Activated T-cell treated with anti-CD3 and anti-CD28 coated beads for 24 hours (primary cell): Measurements from ENCODE around the gene MYL6B.
"Not testable (repeated sequence)": the region's sequence is repeated elsewhere in the genome, so short reads cannot be mapped to it uniquely, and the experiment has no call there.

Experiments used
- DNase-seq: peaks from one replicate; pipeline ENCODE4 v3.0.0-alpha.2; 2020; ENCODE audit warnings: low read depth

Gene MYL6B

DNA sequence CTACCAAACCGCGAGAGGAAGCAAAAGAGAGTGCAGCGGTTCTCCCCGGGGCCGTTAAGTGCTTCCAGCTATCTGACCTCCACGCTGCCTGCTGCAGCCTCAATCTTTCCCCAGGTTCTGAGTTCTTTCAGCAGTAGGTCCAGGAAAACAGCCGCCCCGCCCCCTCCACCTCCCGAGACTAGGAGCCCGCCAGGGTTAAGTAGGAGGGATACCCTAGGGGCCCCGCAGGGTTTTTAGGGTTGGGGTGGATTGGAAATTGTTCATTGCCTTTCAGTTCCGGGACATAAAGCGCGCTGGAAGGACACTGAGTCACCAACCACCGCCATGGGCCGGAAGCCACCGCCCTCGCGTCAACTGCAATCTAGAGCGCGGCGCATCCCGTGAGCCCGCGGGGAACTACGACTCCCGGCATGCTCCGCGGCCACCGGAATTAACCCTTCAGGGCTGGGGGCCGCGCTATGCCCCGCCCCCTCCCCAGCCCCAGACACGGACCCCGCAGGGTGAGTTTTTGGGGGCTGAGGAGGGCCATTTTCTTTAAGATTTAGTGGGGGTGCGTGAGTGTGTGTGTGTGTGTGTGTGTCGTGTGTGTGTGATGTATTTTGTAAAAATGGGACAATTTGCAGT is at the start of gene MYL6B:
TSS of gene MYL6B (plus strand) at position 456 of the 624 bp plus-strand sequence. CDS start 1,332 bp downstream, outside the sequence.
- peak; percentile 91 for DNase-seq

DNA sequence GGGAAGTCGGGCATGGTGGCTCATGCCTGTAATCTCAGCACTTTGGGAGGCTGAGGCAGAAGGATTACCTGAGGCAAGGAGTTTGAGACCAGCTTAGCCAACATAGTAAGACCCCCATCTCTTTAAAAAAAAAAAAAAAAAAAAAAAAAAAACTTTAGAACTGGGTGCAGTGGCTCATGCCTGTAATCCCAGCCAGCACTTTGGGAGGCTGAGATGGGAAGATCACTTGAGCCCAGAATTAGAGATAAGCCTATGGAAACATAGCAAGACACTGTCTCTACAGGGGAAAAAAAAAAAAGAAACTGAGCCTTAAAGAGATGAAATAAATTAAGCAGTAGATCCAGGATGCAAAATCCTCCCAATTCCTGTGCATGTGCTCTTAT is 49.7 kb upstream of the MYL6B start:
- DNase-seq: no peak

DNA sequence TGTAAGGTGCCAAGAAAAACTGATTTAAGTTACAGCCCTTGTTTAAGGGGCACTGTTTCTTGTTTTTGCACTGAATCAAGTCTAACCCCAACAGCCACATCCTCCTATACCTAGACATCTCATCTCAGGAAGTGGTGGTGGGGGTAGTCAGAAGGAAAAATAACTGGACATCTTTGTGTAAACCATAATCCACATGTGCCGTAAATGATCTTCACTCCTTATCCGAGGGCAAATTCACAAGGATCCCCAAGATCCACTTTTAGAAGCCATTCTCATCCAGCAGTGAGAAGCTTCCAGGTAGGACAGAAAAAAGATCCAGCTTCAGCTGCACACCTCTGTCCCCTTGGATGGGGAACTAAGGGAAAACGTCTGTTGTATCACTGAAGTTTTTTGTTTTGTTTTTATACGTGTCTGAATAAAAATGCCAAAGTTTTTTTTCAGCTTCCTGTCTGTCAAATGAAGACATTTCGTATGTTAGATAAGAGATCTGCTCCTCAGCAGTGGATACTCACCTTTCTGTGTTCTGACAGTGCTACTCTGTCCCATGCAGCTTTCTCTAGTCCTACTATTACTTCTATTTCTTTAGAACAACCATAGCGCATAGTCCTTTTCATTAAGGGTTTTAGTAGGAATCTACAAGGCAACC is 49.2 kb upstream of the MYL6B start:
- no peak for DNase-seq

- no peak for DNase-seq
Observed at GRCh38 chr12:56103823-56104108, 48.6 kb upstream of the MYL6B start.

GRCh38 chr12:56104109-56104814 is 48.1 kb upstream of the MYL6B start, which contains the start of gene PA2G4:
Gene PA2G4, plus strand, starts transcription at chr12:56104559. Its CDS starts 179 bp downstream, at chr12:56104738.
- peak; percentile 96 for DNase-seq

DNA sequence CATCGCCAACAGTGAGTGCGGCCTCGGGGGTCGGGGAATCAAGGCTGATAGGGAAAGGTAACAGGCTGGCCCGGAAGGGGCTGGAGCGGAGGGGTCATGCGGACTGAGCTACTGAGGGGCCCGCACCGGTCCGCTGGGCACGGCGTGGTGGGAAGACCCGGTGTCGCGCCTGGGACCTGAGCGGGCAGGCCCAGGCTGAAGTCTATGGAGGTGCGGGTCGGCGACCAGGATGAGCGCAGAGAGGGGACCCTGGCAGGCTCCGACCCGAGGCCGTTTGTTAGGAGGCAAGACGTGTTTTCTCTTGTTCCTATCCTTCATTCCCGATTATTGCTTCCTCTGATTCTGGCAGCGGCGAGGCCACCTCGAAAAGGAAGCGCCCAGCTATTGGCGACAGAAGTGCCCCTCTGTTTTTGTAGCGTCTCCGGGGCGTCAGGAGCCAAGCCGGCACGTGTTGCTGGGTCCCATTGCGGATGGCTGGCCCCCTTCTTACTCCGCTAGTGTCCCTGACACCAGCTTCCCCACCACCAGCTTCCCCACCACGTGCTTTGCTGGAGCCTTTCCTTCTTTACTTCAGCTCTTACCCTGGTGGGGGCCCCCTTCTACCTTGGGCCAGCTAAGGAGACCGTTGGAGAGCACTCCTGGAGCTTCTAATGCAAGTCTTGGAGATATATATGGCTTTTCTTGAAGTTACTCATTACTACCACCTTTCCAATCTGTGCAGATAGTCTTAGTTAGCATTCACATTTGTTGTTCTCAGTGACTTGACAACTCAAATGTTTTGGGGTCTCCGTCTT is 47.4 kb upstream of the MYL6B start:
- DNase-seq: no peak

- no peak for DNase-seq
Observed at GRCh38 chr12:56105609-56105902, 46.8 kb upstream of the MYL6B start.

DNA sequence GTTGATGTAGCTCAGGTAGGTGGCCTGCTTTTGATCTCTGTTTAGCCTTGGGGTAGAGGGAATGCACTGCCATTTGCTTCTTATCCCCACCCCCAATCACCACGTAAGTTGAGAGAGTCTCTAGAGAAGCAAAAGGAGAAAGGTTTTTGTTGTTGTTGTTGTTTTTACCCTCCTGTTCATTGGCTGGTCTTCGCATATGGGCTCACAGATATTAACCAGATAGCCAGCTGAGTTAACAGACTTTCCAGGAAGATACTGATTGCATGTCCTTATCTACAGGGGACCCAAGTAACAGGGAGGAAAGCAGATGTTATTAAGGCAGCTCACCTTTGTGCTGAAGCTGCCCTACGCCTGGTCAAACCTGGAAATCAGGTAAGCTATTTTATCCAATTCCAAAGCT is 45.1 kb upstream of the MYL6B start:
- no peak for DNase-seq

- DNase-seq: no peak
Observed at GRCh38 chr12:56110571-56110970, 41.8 kb upstream of the MYL6B start.

DNA sequence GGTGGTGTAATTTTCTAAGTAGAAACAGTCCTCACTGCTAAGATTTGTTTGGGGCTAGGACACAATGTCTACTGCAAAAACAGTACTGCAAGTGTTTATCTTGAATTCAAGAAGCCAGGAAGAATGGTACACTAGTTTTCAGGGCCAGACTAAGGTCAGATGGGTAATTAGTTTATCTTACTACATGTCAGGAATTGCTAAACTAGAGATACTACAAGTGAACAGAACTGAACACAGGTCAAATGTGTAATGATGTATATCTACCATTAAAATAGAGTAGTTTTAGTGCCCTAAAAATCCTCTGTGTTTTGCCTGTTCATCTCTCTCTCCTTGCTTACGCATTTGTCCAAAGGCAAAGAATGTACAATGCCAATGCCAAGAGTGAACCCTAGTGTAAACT is 38.3 kb upstream of the MYL6B start:
- DNase-seq: no peak

DNA sequence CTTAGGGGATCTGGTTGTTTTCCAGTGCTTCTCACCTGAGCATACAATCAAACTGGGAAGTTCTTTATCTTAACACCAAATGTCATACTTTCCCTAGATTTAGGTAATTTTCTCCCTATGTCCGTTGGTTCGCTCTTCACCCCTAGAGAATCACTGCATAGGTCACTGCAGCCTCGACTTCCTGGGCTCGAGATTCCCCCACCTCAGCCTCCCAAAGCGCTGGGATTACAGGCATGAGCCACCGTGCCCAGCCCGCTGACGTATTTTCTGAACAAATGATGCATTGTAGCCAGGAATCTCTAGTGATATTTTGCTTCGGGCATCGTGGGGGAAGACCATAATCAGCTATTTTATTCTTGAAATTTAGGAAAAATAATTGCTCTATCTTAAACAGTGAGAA is 37.1 kb upstream of the MYL6B start:
- no peak for DNase-seq

GRCh38 chr12:56116267-56117081 is 35.9 kb upstream of the MYL6B start, which contains the start of gene RPL41:
Gene RPL41, plus strand, starts transcription at chr12:56116633.
- DNase-seq: peak; percentile 93

- DNase-seq: not testable (repeated sequence)
Observed at GRCh38 chr12:56117082-56117706, 35.2 kb upstream of the MYL6B start.

DNA sequence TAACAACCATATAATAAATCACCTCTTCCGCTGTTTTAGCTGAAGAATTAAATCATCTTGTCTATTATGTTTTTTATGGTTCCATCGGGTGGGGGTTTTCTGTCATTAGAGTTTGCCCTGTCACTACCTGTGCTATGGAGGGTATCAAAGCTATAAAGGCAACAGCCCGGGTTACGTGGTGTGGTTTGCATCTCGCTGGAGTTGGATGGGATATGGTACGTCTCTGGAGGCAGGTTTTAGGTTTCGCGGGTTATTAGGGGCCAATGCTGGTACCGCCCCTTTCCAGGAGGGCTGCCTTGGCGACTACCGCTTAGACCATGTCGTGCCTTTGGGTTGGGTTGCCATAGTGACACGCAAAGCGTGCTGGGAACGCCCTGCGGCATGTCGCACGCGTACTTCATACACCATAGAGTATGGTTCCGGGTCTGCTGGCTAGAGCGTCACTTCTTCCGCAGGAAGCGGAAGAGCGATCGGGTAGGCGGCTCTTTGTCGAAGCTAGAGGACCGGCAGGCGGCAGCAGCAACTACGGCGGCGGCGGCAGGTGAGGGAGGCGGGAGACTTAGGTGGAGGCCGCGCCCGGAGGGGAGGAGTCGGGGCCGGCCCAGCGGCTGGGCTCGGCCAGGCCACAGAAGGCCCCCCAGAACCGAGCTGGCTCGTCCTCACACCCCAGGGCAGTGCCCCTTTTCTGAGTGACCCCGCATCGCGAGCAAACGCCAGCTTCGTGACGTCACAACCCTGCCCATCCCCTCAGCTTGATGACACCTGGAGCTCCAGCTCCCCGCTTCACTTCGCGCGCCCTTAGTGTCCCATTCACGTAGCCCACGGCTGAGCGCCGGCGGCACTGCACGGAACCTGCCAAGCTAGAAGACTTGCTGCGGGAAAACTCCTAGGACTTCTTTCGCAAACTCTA is 34.4 kb upstream of the MYL6B start, which contains the start of gene ZC3H10:
TSS of gene ZC3H10 (plus strand) at position 489 of the 910 bp plus-strand sequence. CDS start 2,297 bp downstream, outside the sequence.
- DNase-seq: peak; percentile 99

DNA sequence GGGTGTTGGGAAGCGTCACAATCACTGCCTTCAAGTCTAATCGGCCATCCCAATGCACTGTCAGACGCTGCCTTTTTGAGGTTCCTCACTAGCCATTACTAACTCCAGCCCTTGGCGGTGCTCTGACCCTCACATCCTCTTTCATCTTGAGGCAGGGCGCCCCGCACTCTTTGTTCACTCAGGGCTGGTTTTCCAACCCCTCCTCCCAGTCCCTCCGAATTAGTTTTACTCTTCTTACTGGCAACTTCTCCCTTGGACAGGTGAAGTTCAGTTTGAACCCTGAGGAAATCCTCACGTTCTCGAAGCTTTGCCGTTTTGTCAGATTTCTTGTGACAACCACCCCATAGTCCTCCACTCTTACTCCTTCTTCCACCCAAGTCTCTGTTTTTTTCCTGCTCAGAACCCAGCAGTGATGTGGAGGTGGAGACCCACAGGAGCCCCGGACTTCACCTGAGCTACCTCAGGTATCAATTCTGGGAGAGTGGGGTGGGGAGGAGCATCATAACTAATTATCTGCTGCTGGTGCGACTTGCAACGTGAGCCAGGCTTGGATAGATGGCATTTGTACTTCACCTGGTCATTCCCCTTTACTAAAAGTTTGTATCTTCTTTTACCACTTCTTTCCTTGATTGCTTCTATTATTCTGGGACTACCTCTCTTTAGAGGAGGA is 33.6 kb upstream of the MYL6B start:
- DNase-seq: no peak

GRCh38 chr12:56119361-56119796 is 33.0 kb upstream of the MYL6B start:
- DNase-seq: peak; percentile 48

DNA sequence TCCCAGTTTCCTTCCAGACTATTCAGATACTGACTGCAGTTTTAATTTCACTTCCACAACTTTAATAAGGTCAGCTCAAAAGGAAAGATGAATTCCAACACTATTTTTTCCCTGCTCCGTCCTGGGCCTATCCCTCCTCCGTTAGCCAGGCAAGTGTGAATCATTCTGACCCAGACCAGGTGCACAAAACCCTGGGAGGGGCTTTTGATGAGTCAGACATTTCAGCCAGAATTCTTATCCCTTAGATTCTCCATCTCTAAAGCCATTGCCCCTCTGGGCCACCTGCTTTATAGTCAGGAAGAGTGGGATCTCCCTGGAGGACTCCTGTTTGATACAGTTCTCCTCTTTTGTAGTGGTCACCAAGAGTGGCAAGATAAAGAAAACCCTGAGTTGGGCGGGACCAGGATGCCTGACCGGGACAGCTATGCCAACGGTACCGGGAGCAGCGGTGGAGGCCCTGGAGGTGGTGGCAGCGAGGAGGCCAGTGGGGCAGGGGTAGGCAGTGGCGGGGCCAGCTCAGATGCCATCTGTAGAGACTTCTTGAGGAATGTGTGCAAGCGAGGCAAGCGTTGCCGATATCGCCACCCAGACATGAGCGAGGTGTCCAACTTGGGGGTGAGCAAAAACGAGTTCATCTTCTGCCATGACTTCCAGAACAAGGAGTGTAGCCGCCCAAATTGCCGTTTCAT is 32.1 kb upstream of the MYL6B start:
- DNase-seq: no peak

- DNase-seq: no peak
Observed at GRCh38 chr12:56121204-56121870, 31.1 kb upstream of the MYL6B start.
